HG02938 (cell line): ENCODE data around the gene CASKIN1.
A peak's percentile ranks its signal among the peaks of the same experiment; 100 is the strongest.
"Not testable (repeated sequence)": the region's sequence is repeated elsewhere in the genome, so short reads cannot be mapped to it uniquely, and the experiment has no call there.

Source experiments
- ATAC-seq: cut with Tn5 transposase; IDR thresholded peaks from one replicate; pipeline ENCODE4 v1.9.1; 2021; ENCODE audit warnings: mild to moderate bottlenecking, moderate library complexity; ENCODE audit not compliant: unreplicated experiment

The CASKIN1 gene

GRCh38 chr16:2212362-2213324 is 16.2 kb upstream of the CASKIN1 start:
- no peak for ATAC-seq

GRCh38 chr16:2211923-2212347 is 15.5 kb upstream of the CASKIN1 start:
- no peak for ATAC-seq

- no peak for ATAC-seq
Measured at GRCh38 chr16:2210386-2211365, 14.3 kb upstream of the CASKIN1 start, which contains the start of gene BRICD5. TSS of gene BRICD5 (minus strand) at chr16:2210863. CDS start at chr16:2210833, 30 bp downstream.

GRCh38 chr16:2210009-2210332 is 13.6 kb upstream of the CASKIN1 start:
- ATAC-seq: no peak

GRCh38 chr16:2209258-2210008 is 13.0 kb upstream of the CASKIN1 start:
- ATAC-seq: no peak

GRCh38 chr16:2208772-2209171 is 12.4 kb upstream of the CASKIN1 start:
- ATAC-seq: no peak

GRCh38 chr16:2208308-2208707 is 11.9 kb upstream of the CASKIN1 start:
- no peak for ATAC-seq

- no peak for ATAC-seq
Measured at GRCh38 chr16:2207872-2208271, 11.5 kb upstream of the CASKIN1 start.

GRCh38 chr16:2206780-2207433 is 10.5 kb upstream of the CASKIN1 start:
- ATAC-seq: no peak

GRCh38 chr16:2206420-2206779 is 10.0 kb upstream of the CASKIN1 start:
- ATAC-seq: no peak

GRCh38 chr16:2205967-2206313 is 9.5 kb upstream of the CASKIN1 start:
- peak; percentile 10 for ATAC-seq

- peak; percentile 66 for ATAC-seq
Measured at GRCh38 chr16:2205104-2205966, 8.9 kb upstream of the CASKIN1 start, which contains the start of gene MLST8. TSS of gene MLST8 (plus strand) at chr16:2205454. CDS start at chr16:2206086, 632 bp downstream.

GRCh38 chr16:2204416-2205103 is 8.2 kb upstream of the CASKIN1 start:
- no peak for ATAC-seq

GRCh38 chr16:2203119-2203688 is 6.8 kb upstream of the CASKIN1 start:
- ATAC-seq: not testable (repeated sequence)

- no peak for ATAC-seq
Measured at GRCh38 chr16:2200313-2200712, 3.9 kb upstream of the CASKIN1 start.

GRCh38 chr16:2199621-2200139 is 3.3 kb upstream of the CASKIN1 start:
- ATAC-seq: no peak

GRCh38 chr16:2199095-2199494 is 2.7 kb upstream of the CASKIN1 start:
- no peak for ATAC-seq

- ATAC-seq: no peak
Measured at GRCh38 chr16:2198283-2198682, 1.9 kb upstream of the CASKIN1 start.
